Measurements from ENCODE around the gene MMEL1.

The MMEL1 gene

GRCh38 chr1:2546515-2547209, 86.2 kb downstream of the MMEL1 start (continued):
- TF ChIP-seq ZSCAN30 (tag by site-specific recombination; IDR thresholded peaks at IDR 0.05) (no peak), CTCF (tag by site-specific recombination; IDR thresholded peaks at IDR 0.05) (peak; percentile 69), KLF8 (tag by site-specific recombination; IDR thresholded peaks at IDR 0.05) (peak; percentile 92), ZNF549 (tag by site-specific recombination; IDR thresholded peaks at IDR 0.05) (no peak), ZNF664 (tag by site-specific recombination; IDR thresholded peaks at IDR 0.05) (no peak), GLI2 (tag by site-specific recombination; IDR thresholded peaks at IDR 0.05; ENCODE audit: borderline replicate concordance, low read depth) (no peak), ZNF473 (tag by site-specific recombination; IDR thresholded peaks at IDR 0.05) (no peak), ZNF16 (tag by site-specific recombination; IDR thresholded peaks at IDR 0.05; ENCODE audit: low read depth) (no peak), ZFP41 (tag by site-specific recombination; IDR thresholded peaks at IDR 0.05; ENCODE audit: borderline replicate concordance) (no peak), ZNF366 (tag by site-specific recombination; conservative IDR thresholded peaks at IDR 0.05) (0 out of 2 replicates have a peak, but pooled peaks have one; percentile 57), RBAK (tag by site-specific recombination; IDR thresholded peaks at IDR 0.05) (no peak), PRDM2 (tag by site-specific recombination; IDR thresholded peaks at IDR 0.05; ENCODE audit: borderline replicate concordance) (0 out of 2 replicates have a peak, but pooled peaks have one; percentile 33), EGR2 (tag by site-specific recombination; IDR thresholded peaks at IDR 0.05; ENCODE audit: low read depth) (peak; percentile 64), ZBTB1 (tag by site-specific recombination; IDR thresholded peaks at IDR 0.05) (no peak), ZNF146 (tag by site-specific recombination; IDR thresholded peaks at IDR 0.05) (no peak), BCL6B (tag by site-specific recombination; IDR thresholded peaks at IDR 0.05) (no peak), ZNF302 (tag by site-specific recombination; IDR thresholded peaks at IDR 0.05; ENCODE audit: low read depth) (no peak), ZNF48 (tag by site-specific recombination; IDR thresholded peaks at IDR 0.05) (no peak), ZNF394 (tag by site-specific recombination; IDR thresholded peaks at IDR 0.05; ENCODE audit: borderline replicate concordance) (no peak), YY2 (tag by site-specific recombination; IDR thresholded peaks at IDR 0.05) (no peak), ZNF610 (tag by site-specific recombination; IDR thresholded peaks at IDR 0.05; ENCODE audit: borderline replicate concordance) (peak; percentile 88; the same call in 1 of the 2 replicates), ZNF843 (tag by site-specific recombination; IDR thresholded peaks at IDR 0.05) (peak; percentile 22; the same call in 1 of the 2 replicates), ZNF560 (tag by site-specific recombination; IDR thresholded peaks at IDR 0.05; ENCODE audit: borderline replicate concordance) (no peak), ZNF148 (tag by site-specific recombination; IDR thresholded peaks at IDR 0.05; ENCODE audit: borderline replicate concordance) (peak; percentile 59; the same call in 1 of the 2 replicates), HOXD13 (CRISPR knock-in tag; IDR thresholded peaks at IDR 0.05; ENCODE audit: borderline replicate concordance) (no peak), HIC1 (tag by site-specific recombination; IDR thresholded peaks at IDR 0.05) (peak; percentile 79; the same call in 1 of the 2 replicates)
